Ishikawa (cell line): Measurements from ENCODE around the gene ARSA.

Experiments
- CEBPB ChIP-seq: IDR thresholded peaks from 2 replicates; pipeline ENCODE4 v1.6.1; 2012
- CREB1 ChIP-seq: IDR thresholded peaks from 2 replicates; pipeline ENCODE4 v1.6.1; 2012; ENCODE audit warnings: low read depth
- EGR1 ChIP-seq: IDR thresholded peaks from 2 replicates; pipeline ENCODE4 v1.6.1; 2012
- EP300 ChIP-seq: IDR thresholded peaks from 2 replicates; pipeline ENCODE4 v1.6.1; 2012; ENCODE audit warnings: borderline replicate concordance
- FOXM1 ChIP-seq: IDR thresholded peaks from 2 replicates; pipeline ENCODE4 v1.6.1; 2012; ENCODE audit warnings: low read depth, borderline replicate concordance
- MAX ChIP-seq: IDR thresholded peaks from 2 replicates; pipeline ENCODE4 v1.6.1; 2012
- NFIC ChIP-seq: IDR thresholded peaks from 2 replicates; pipeline ENCODE4 v1.6.1; 2012
- RAD21 ChIP-seq: IDR thresholded peaks from 2 replicates; pipeline ENCODE4 v1.6.1; 2012; ENCODE audit warnings: low read depth
- REST ChIP-seq: IDR thresholded peaks from 2 replicates; pipeline ENCODE4 v1.6.1; 2012; ENCODE audit warnings: low read depth, mild to moderate bottlenecking
- TAF1 ChIP-seq: IDR thresholded peaks from 2 replicates; pipeline ENCODE4 v1.6.1; 2012; ENCODE audit warnings: low read depth, mild to moderate bottlenecking
- TCF12 ChIP-seq: IDR thresholded peaks from 2 replicates; pipeline ENCODE4 v1.6.1; 2012; ENCODE audit warnings: low read depth
- TEAD4 ChIP-seq: IDR thresholded peaks from 2 replicates; pipeline ENCODE4 v1.6.1; 2012
- USF1 ChIP-seq: IDR thresholded peaks from 2 replicates; pipeline ENCODE4 v1.6.1; 2012
- YY1 ChIP-seq: IDR thresholded peaks from 2 replicates; pipeline ENCODE4 v1.6.1; 2012; ENCODE audit warnings: low read depth
- ZBTB7A ChIP-seq: IDR thresholded peaks from 2 replicates; pipeline ENCODE4 v1.6.1; 2012; ENCODE audit warnings: low read depth

ARSA gene

GRCh38 chr22:50628543-50629134 lies 687 bp upstream of the ARSA start:
- TF ChIP-seq TEAD4 (no peak), CEBPB (no peak), YY1 (no peak), TAF1 (no peak), CREB1 (no peak), NFIC (no peak), ZBTB7A (no peak), REST (no peak), MAX (no peak), USF1 (no peak), EP300 (no peak), RAD21 (no peak), TCF12 (no peak), FOXM1 (no peak), EGR1 (no peak)

- no peak for TF ChIP-seq TEAD4
- TF ChIP-seq ZBTB7A: peak; percentile 20; the same call in 1 of the 2 replicates
Measured at GRCh38 chr22:50626850-50627641, 906 bp downstream of the ARSA start.

- no peak for TF ChIP-seq FOXM1
- no peak for TF ChIP-seq CREB1
- TF ChIP-seq CEBPB: no peak
- no peak for TF ChIP-seq EGR1
- TF ChIP-seq TAF1: no peak
- no peak for TF ChIP-seq YY1
- TF ChIP-seq EP300: no peak
- TF ChIP-seq TEAD4: no peak
- TF ChIP-seq TCF12: no peak
- TF ChIP-seq NFIC: no peak
- TF ChIP-seq MAX: no peak
- no peak for TF ChIP-seq USF1
- TF ChIP-seq REST: no peak
- no peak for TF ChIP-seq RAD21
- TF ChIP-seq ZBTB7A: no peak
Measured at GRCh38 chr22:50626314-50626849, 1.6 kb downstream of the ARSA start.

GRCh38 chr22:50625568-50626313 lies 2.2 kb downstream of the ARSA start:
- TF ChIP-seq MAX: no peak
- no peak for TF ChIP-seq TEAD4
- peak; percentile 29 for TF ChIP-seq RAD21

GRCh38 chr22:50625131-50625567 lies 2.8 kb downstream of the ARSA start:
- no peak for TF ChIP-seq EP300
- no peak for TF ChIP-seq CREB1
- no peak for TF ChIP-seq USF1
- no peak for TF ChIP-seq TCF12
- TF ChIP-seq TAF1: no peak
- TF ChIP-seq REST: no peak
- TF ChIP-seq YY1: no peak
- TF ChIP-seq NFIC: no peak
- no peak for TF ChIP-seq EGR1
- TF ChIP-seq MAX: no peak
- no peak for TF ChIP-seq RAD21
- TF ChIP-seq CEBPB: no peak
- no peak for TF ChIP-seq FOXM1
- no peak for TF ChIP-seq TEAD4
